Measurements from ENCODE around the gene NXPH2. TPM values are rescaled to one million over a fixed set of nuclear protein-coding genes. Genes with fewer than 3 reads are reported as not detected.

Gene NXPH2
- total and polyA plus RNA-seq, 2 donors (not counting 3 experiments of a cell fraction or from before 2014, with no cell fraction given), result not detected

GRCh38 chr2:138823666-138824065, 43.5 kb upstream of the NXPH2 start:
- ChIA-PET POLR2A (no interaction called here), CTCF (interaction anchor here (1.2 to 1.9 kb wide), 2 partner anchors 935 to 957 kb away, joined by 4 to 8 read pairs; no protein-coding TSS in a partner anchor)
- H3K27me3 ChIP-seq (ENCODE audit: control insufficient read depth in 2 of 2, insufficient read depth in 2 of 2, low read length in 2 of 2), result no peaks in the 10 kb centered on the region
- no peak overlapping the region for H3K4me3 ChIP-seq (replicated peaks in 1 of 3; ENCODE audit: insufficient read depth in 1 of 3, low read depth in 1 of 3, low read length in 3 of 3)
- H3K4me1 ChIP-seq (ENCODE audit: control insufficient read depth, extremely low read depth, insufficient read depth, low read length), result no peaks in the 10 kb centered on the region
- no peaks in the 10 kb centered on the region for H3K79me2 ChIP-seq (ENCODE audit: control insufficient read depth, insufficient read depth, low read length)
- TF ChIP-seq POLR2A (IDR thresholded peaks at IDR 0.05; ENCODE audit: low read depth, low read length), result no peak
- TF ChIP-seq MYC (IDR thresholded peaks at IDR 0.05; ENCODE audit: low read depth, low read length), result no peak
- no peak for TF ChIP-seq POLR2AphosphoS5 (IDR thresholded peaks at IDR 0.05; ENCODE audit: insufficient read depth, low read depth, low read length)
- H3K4me2 ChIP-seq (ENCODE audit: insufficient read depth, low read length), result no peak overlapping the region
- intact Hi-C loops (cut with micrococcal nuclease) (no loop called here), dilution Hi-C loops (cut with MboI; ENCODE audit: extremely low pct_ligation_motif_present, low sequenced_read_pairs) (no loop called here)
- no peaks in the 10 kb centered on the region for H4K20me1 ChIP-seq (replicated peaks; ENCODE audit: control insufficient read depth, extremely low read depth, insufficient read depth, low read length)
- no peaks in the 10 kb centered on the region for H3K36me3 ChIP-seq (ENCODE audit: control insufficient read depth in 2 of 2, extremely low read depth in 1 of 2, insufficient read depth in 2 of 2, low read length in 2 of 2)
- H2AFZ ChIP-seq (ENCODE audit: low read depth, low read length), result no peak overlapping the region
- FAIRE-seq (no peak), DNase-seq (ENCODE audit: low read depth, low spot score) (no peak)
- H3K27ac ChIP-seq (ENCODE audit: insufficient read depth, low read depth, low read length), result no peak overlapping the region
- BruUV-seq (replicated peaks), result no TSS peak
- H3K9me3 ChIP-seq (replicated peaks; ENCODE audit: control insufficient read depth, insufficient read depth, low read length), result no peaks in the 10 kb centered on the region
- no peaks in the 10 kb centered on the region for H3K9me1 ChIP-seq (replicated peaks; ENCODE audit: control insufficient read depth, extremely low read depth, insufficient read depth, low read length)
- no peak overlapping the region for H3K9ac ChIP-seq (replicated peaks; ENCODE audit: extremely low read depth, insufficient read depth, low read length)

DNA sequence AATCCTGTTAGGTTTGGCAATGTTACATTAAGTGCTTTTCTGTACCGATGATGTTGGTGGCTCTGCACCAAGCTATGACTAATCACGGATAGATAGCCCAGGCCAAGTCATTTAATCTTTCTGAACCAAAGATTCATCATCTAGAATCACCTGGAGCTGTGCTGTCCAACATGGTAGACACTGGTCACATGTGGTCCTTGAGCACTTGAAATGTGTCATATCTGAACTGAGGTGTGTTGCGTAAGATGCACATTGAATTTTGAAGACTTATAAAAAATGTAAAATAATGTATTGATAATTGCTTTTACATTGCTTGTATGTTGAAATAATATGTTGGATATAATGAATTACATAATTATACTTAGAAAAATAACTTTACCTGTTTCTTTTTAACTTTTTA, 39.8 kb upstream of the NXPH2 start:
- Histone ChIP-seq H3K27ac (ENCODE audit: insufficient read depth, low read depth, low read length) (no peak overlapping the region), H3K27me3 (ENCODE audit: control insufficient read depth in 2 of 2, insufficient read depth in 2 of 2, low read length in 2 of 2) (no peaks in the 10 kb centered on the region), H3K36me3 (ENCODE audit: control insufficient read depth in 2 of 2, extremely low read depth in 1 of 2, insufficient read depth in 2 of 2, low read length in 2 of 2) (no peaks in the 10 kb centered on the region), H4K20me1 (replicated peaks; ENCODE audit: control insufficient read depth, extremely low read depth, insufficient read depth, low read length) (no peaks in the 10 kb centered on the region), H3K9me1 (replicated peaks; ENCODE audit: control insufficient read depth, extremely low read depth, insufficient read depth, low read length) (no peaks in the 10 kb centered on the region), H3K4me2 (ENCODE audit: insufficient read depth, low read length) (no peak overlapping the region), H3K4me3 (replicated peaks in 1 of 3; ENCODE audit: insufficient read depth in 1 of 3, low read depth in 1 of 3, low read length in 3 of 3) (no peak overlapping the region), H3K4me1 (ENCODE audit: control insufficient read depth, extremely low read depth, insufficient read depth, low read length) (no peaks in the 10 kb centered on the region), H3K9me3 (replicated peaks; ENCODE audit: control insufficient read depth, insufficient read depth, low read length) (no peaks in the 10 kb centered on the region), H3K79me2 (ENCODE audit: control insufficient read depth, insufficient read depth, low read length) (no peaks in the 10 kb centered on the region), H2AFZ (ENCODE audit: low read depth, low read length) (no peak overlapping the region), H3K9ac (replicated peaks; ENCODE audit: extremely low read depth, insufficient read depth, low read length) (no peak overlapping the region)
- dilution Hi-C loops (cut with MboI; ENCODE audit: extremely low pct_ligation_motif_present, low sequenced_read_pairs) (no loop called here), intact Hi-C loops (cut with micrococcal nuclease) (no loop called here)
- TF ChIP-seq MAX (IDR thresholded peaks at IDR 0.05; ENCODE audit: insufficient read depth, insufficient read length) (no peak), JUN (IDR thresholded peaks at IDR 0.05; ENCODE audit: borderline replicate concordance, insufficient read depth, insufficient read length, low read depth) (no peak), GATA2 (IDR thresholded peaks at IDR 0.05; ENCODE audit: insufficient read depth, insufficient read length, low read depth, low read length) (no peak), FOS (IDR thresholded peaks at IDR 0.05; ENCODE audit: borderline replicate concordance, insufficient read depth, low read length) (no peak), POLR2AphosphoS5 (IDR thresholded peaks at IDR 0.05; ENCODE audit: insufficient read depth, low read depth, low read length) (no peak), CTCF (IDR thresholded peaks at IDR 0.05; ENCODE audit: extremely low read depth in 1 of 2, insufficient read depth in 1 of 2, low read depth in 1 of 2, low read length in 2 of 2) (no peak), MYC (IDR thresholded peaks at IDR 0.05; ENCODE audit: low read depth, low read length) (no peak), EZH2 (IDR thresholded peaks at IDR 0.05; ENCODE audit: borderline replicate concordance, low read depth, low read length, severe bottlenecking) (no peak), POLR2A (IDR thresholded peaks at IDR 0.05; ENCODE audit: low read depth, low read length) (no peak)
- FAIRE-seq (no peak), DNase-seq (ENCODE audit: low read depth, low spot score) (no peak)
- POLR2A ChIA-PET, result no interaction called here
- CTCF ChIA-PET, result interaction anchor here (0.9 to 1.8 kb wide), 2 partner anchors 7 to 954 kb away, joined by 3 to 4 read pairs; no protein-coding TSS in a partner anchor
- BruUV-seq (replicated peaks), result no TSS peak

Measured in endothelial cell of umbilical vein (primary cell).